Measurements from ENCODE around the gene A4GNT. TPM values are rescaled to one million over a fixed set of nuclear protein-coding genes. Genes with fewer than 3 reads are reported as not detected.

Gene A4GNT
- total RNA-seq, 1 experiment from 2014 or later = not detected

- no peak for DNase-seq (ENCODE audit: low spot score)
- in situ Hi-C loops (cut with HindIII; ENCODE audit: low sequenced_read_pairs) = no loop called here
Observed at GRCh38 chr3:138082992-138083386, 49.2 kb downstream of the A4GNT start.

- DNase-seq (ENCODE audit: low spot score) = no peak
- in situ Hi-C loops (cut with HindIII; ENCODE audit: low sequenced_read_pairs) = no loop called here
Observed at GRCh38 chr3:138082085-138082991, 49.9 kb downstream of the A4GNT start.

- DNase-seq (ENCODE audit: low spot score) = no peak
- in situ Hi-C loops (cut with HindIII; ENCODE audit: low sequenced_read_pairs) = no loop called here
Observed at GRCh38 chr3:138081371-138082084, 50.7 kb downstream of the A4GNT start.

GRCh38 chr3:138079901-138080300 lies 52.3 kb downstream of the A4GNT start:
- no peak for DNase-seq (ENCODE audit: low spot score)

GRCh38 chr3:138078901-138079344 lies 53.3 kb downstream of the A4GNT start:
- DNase-seq (ENCODE audit: low spot score) = no peak
- in situ Hi-C loops (cut with HindIII; ENCODE audit: low sequenced_read_pairs) = no loop called here

More at GRCh38 chr3:138079901-138080300, 52.3 kb downstream of the A4GNT start:
- in situ Hi-C loops (cut with HindIII; ENCODE audit: low sequenced_read_pairs) = no loop called here

- DNase-seq (ENCODE audit: low spot score) = no peak
- in situ Hi-C loops (cut with HindIII; ENCODE audit: low sequenced_read_pairs) = no loop called here
Observed at GRCh38 chr3:138078096-138078495, 54.1 kb downstream of the A4GNT start.

Other genes with a start within 250 kb of the A4GNT start
- not detected in 2 replicates for gene CLDN18, start 122.2 kb downstream of the A4GNT start, total RNA-seq (2014; rRNA removed; shearing (Covaris generic))
- gene DZIP1L, start 16.8 kb downstream of the A4GNT start, total RNA-seq (2014; rRNA removed; shearing (Covaris generic)) = 16.2 and 17.8 TPM in 2 replicates
- gene DBR1, start 42.5 kb upstream of the A4GNT start, total RNA-seq (2014; rRNA removed; shearing (Covaris generic)) = 25.8 and 26.2 TPM in 2 replicates
- gene ARMC8, start 54.9 kb upstream of the A4GNT start, total RNA-seq (2014; rRNA removed; shearing (Covaris generic)) = 31.5 and 48.4 TPM in 2 replicates
- gene NME9, start 197.5 kb upstream of the A4GNT start, total RNA-seq (2014; rRNA removed; shearing (Covaris generic)) = not detected in 2 replicates
- 37.5 and 37.9 TPM in 2 replicates for gene MRAS, start 216.2 kb upstream of the A4GNT start, total RNA-seq (2014; rRNA removed; shearing (Covaris generic))